ENCODE results near the gene LRP5.

GRCh38 chr11:68469642-68470041, 157.3 kb downstream of the LRP5 start:
- TF ChIP-seq EZH2 (IDR thresholded peaks at IDR 0.05; ENCODE audit: low read length) (no peak), CTCF (optimal IDR thresholded peaks at IDR 0.05 in 1 of 3, IDR thresholded peaks at IDR 0.05 in 1 of 3, conservative IDR thresholded peaks at IDR 0.05 in 1 of 3; ENCODE audit: extremely low read depth in 1 of 3, insufficient read depth in 2 of 3, low read length in 3 of 3) (no peak)

Data from keratinocyte (primary cell).